Uterus (tissue), 2 donors: ENCODE data around the gene ZNF428.

Source experiments
- POLR2A ChIP-seq, 2 donors: fragments of 450-650 bp; IDR thresholded peaks; one replicate each; pipeline ENCODE4 v1.6.1; 2016; ENCODE audit warnings: antibody characterized with exemption in 2 of 2, mild to moderate bottlenecking in 1 of 2, moderate library complexity in 1 of 2
- TF ChIP-seq, protein P1 (sequence below), 4 experiments: fragments of 200-600 bp in 2 of 4; fragments of 450-650 bp in 2 of 4; sonication (generic) in 2 of 4; IDR thresholded peaks; one replicate each; pipeline ENCODE4 v1.5.1; 2016 to 2019; ENCODE audit warnings: antibody characterized with exemption in 4 of 4, mild to moderate bottlenecking in 2 of 4, moderate library complexity in 1 of 4

DNA sequence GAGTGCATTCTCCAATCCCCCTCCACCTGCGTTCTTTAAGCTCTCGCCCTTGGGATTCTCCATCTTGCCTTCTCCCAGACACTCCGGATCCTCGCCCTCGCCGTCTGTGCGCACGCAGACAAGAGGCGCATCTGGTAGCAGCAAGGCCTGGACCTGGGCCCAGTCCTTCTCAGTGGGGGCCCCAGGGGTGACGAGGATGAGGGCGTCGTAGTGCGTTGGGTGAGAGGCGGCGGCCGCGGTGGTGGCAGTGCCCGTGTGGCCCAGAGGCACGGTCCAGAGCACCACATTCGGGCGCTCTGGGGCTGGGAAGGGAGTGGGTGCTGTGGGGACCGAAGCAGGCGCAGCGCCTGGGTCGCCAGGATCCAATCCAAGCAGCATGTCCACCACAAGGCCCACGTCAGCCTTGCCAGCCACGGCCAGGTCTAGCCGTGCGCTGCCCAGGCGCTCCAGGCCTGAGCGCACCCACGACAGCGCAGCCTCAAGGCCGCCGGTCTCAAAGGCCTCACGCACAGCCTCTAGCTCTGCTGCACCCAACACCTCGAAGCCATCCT lies 26.6 kb downstream of the ZNF428 start:
- TF ChIP-seq, protein P1, sequence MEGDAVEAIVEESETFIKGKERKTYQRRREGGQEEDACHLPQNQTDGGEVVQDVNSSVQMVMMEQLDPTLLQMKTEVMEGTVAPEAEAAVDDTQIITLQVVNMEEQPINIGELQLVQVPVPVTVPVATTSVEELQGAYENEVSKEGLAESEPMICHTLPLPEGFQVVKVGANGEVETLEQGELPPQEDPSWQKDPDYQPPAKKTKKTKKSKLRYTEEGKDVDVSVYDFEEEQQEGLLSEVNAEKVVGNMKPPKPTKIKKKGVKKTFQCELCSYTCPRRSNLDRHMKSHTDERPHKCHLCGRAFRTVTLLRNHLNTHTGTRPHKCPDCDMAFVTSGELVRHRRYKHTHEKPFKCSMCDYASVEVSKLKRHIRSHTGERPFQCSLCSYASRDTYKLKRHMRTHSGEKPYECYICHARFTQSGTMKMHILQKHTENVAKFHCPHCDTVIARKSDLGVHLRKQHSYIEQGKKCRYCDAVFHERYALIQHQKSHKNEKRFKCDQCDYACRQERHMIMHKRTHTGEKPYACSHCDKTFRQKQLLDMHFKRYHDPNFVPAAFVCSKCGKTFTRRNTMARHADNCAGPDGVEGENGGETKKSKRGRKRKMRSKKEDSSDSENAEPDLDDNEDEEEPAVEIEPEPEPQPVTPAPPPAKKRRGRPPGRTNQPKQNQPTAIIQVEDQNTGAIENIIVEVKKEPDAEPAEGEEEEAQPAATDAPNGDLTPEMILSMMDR (IDR thresholded peaks at IDR 0.05), result no peak
- no peak for TF ChIP-seq POLR2A (IDR thresholded peaks at IDR 0.05)
